ENCODE data around the gene SPINK6.

The SPINK6 gene

DNA sequence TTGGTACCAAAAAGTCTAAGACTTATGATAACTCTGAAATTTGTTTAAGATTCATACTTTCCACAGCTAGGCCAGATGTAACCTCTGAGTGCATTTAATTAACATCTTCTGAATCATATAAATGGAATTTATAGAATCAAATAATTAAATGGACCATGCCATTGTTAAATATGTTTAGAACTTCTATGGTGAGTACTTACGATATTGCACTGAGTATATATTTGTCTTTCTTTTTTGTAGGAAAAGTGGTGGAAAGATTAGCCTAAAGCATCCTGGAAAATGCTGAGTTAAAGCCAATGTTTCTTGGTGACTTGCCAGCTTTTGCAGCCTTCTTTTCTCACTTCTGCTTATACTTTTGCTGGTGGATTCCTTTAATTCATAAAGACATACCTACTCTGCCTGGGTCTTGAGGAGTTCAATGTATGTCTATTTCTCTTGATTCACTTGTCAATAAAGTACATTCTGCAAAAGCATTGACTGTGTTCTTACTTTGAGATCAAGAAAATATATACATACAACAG lies 11.9 kb downstream of the SPINK6 start:
- peak; percentile 3 for DNase-seq (ENCODE audit: low read depth)
- no peak overlapping the region for H3K4me3 ChIP-seq (ENCODE audit: low read length)
- TF ChIP-seq, protein P1, sequence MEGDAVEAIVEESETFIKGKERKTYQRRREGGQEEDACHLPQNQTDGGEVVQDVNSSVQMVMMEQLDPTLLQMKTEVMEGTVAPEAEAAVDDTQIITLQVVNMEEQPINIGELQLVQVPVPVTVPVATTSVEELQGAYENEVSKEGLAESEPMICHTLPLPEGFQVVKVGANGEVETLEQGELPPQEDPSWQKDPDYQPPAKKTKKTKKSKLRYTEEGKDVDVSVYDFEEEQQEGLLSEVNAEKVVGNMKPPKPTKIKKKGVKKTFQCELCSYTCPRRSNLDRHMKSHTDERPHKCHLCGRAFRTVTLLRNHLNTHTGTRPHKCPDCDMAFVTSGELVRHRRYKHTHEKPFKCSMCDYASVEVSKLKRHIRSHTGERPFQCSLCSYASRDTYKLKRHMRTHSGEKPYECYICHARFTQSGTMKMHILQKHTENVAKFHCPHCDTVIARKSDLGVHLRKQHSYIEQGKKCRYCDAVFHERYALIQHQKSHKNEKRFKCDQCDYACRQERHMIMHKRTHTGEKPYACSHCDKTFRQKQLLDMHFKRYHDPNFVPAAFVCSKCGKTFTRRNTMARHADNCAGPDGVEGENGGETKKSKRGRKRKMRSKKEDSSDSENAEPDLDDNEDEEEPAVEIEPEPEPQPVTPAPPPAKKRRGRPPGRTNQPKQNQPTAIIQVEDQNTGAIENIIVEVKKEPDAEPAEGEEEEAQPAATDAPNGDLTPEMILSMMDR (conservative IDR thresholded peaks at IDR 0.05; ENCODE audit: low read depth, low read length) = no peak

DNA sequence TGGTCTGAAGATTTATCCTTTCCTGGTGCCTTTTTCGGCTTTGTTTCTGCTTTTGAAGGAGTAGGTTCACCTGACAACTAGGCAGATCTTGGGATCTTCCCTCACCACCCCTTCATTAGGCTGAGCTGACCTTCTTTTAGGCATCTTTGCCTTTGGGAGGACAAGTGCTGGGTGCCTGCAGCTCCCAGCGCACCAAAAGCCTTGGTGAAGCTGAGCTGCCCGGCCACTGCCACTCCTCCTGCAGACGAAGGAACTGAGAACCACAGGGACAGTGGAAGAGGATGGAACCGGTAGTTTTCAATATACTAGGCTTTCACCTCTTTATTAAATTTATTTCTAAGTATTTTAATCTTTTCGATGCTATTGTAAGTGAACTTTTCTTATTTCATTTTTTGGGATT lies 18.7 kb downstream of the SPINK6 start:
- no peak overlapping the region for H3K4me3 ChIP-seq (ENCODE audit: low read length)
- DNase-seq (ENCODE audit: low read depth) = no peak
- TF ChIP-seq, protein P1 (conservative IDR thresholded peaks at IDR 0.05; ENCODE audit: low read depth, low read length) = no peak

DNA sequence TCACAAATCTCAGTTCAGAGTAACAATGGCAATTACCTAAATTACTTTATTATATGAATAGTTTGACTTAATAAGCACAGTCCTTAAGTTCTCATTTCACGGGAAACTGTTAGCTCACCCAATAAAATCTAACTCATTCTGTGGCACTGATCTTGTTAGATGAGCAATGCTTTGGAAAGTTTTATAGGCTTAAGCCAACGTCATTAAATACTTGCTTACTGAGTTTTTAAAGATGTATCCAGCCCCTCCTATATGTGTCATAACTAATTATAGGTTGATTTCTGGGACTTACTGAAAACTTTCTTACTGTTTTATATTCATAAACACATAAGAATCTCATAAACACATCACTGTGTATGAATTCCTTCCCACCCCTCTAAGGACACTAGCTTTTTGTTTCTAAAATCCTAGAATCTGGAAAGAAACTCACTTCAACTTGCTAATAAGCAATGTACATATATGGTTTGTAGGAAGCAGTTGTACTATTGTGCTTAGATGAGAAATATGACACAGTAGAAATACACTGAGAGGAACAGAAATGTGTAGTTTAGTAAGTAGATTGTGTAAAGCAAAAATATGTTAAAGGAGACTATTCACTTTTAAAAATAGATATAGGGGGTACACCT lies 21.4 kb downstream of the SPINK6 start:
- TF ChIP-seq, protein P1 (conservative IDR thresholded peaks at IDR 0.05; ENCODE audit: low read depth, low read length) = no peak
- peak; percentile 19 for DNase-seq (ENCODE audit: low read depth)
- H3K4me3 ChIP-seq (ENCODE audit: low read length) = no peak overlapping the region

DNA sequence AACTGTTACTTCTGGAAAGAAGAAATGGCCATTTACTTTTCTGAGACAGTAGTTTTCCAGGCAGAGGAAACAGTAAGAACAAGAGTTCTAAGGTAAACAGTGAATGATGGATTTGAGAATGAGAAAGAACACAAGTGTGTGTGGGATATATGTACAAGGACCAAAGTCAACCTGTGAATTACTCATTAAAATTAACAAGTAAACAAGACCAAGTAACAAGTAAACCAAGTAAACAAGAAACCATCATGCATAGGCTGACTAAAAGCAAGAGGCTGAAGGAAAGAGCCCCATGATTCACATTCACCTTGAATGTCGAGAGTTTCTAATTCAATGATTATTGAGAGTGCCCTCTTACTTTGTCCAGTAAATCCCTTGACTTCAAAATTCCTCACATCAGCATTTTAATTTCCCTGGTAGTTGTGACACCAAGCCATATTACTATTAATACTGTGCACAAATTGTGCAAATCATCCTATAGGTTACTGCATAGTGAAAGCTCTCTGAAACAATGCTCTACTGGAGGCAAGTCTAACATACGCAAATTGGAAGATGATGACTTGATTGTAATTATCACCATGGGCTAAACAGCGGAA lies 25.6 kb downstream of the SPINK6 start:
- no peak overlapping the region for H3K4me3 ChIP-seq (ENCODE audit: low read length)
- no peak for DNase-seq (ENCODE audit: low read depth)
- TF ChIP-seq, protein P1 (conservative IDR thresholded peaks at IDR 0.05; ENCODE audit: low read depth, low read length) = no peak

DNA sequence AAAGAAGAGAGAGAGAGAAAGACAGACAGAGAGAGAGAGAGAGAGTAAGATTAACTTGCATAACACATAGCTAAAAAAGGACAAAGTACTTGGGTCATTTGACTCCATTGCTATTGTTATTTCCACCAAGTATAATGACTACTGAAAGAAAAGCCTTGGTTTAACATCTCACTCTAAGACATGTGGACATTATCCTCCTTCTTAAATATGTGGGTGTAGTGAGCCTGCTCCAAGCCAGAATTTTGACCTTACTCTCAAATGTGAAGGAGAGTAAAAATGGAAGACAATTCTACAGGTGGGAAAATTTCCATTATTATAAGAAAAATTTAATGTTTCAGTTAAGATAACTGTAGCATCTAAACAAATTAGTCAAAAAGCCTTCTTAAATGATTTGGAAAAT lies 27.0 kb downstream of the SPINK6 start:
- DNase-seq (ENCODE audit: low read depth) = no peak
- H3K4me3 ChIP-seq (ENCODE audit: low read length) = no peak overlapping the region
- TF ChIP-seq, protein P1 (conservative IDR thresholded peaks at IDR 0.05; ENCODE audit: low read depth, low read length) = no peak

DNA sequence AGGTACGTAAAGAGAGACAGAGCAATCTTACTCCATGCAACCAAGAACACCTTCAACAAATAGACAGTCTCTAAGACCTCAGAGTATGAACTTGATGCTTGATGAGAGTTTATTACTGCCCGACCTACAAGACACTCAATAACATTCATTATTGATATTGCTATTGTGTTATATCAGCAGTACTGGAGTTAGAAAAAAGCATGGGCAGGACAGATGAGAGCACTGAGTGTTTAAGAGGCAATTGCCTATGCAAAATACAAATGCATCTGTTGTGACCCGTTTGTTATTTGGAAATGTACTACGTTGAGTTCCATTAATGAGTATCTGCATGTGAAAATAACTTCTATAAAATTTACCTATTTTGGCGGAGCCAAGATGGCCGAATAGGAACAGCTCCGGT lies 27.4 kb downstream of the SPINK6 start:
- no peak overlapping the region for H3K4me3 ChIP-seq (ENCODE audit: low read length)
- TF ChIP-seq, protein P1 (conservative IDR thresholded peaks at IDR 0.05; ENCODE audit: low read depth, low read length) = no peak
- DNase-seq (ENCODE audit: low read depth) = no peak

Data from retinal pigment epithelial cell (primary cell).